B cell (primary cell): Measurements from ENCODE around the gene NCOA3. TPM values are rescaled to one million over a fixed set of nuclear protein-coding genes. Genes with fewer than 3 reads are reported as not detected.
A peak's percentile ranks its signal among the peaks of the same experiment; 100 is the strongest.

ENCODE experiments used
- ATAC-seq: fragments of 200-7000 bp; cut with Tn5 transposase; one replicate; pipeline ENCODE4 v1.10.0; 2021; ENCODE audit warnings: low read depth, mild to moderate bottlenecking, moderate number of reproducible peaks, moderate library complexity
- CTCF ChIA-PET: fragments of 350-600 bp; sonication (Branson Sonifier 250); formaldehyde crosslinking; loops from one replicate; lab custom pipeline; 2021; ENCODE audit warnings: antibody characterized with exemption, inconsistent platforms; lab: Charles Lee
- POLR2A ChIA-PET: fragments of 350-600 bp; sonication (Branson Sonifier 250); formaldehyde crosslinking; loops from one replicate; lab custom pipeline; 2021; ENCODE audit warnings: antibody characterized with exemption; lab: Charles Lee
- DNase-seq: peaks from one replicate; pipeline ENCODE4 v3.0.0; 2013
- H2AFZ ChIP-seq: 2 replicates; pipeline ENCODE4 v1.6.1; 2012; ENCODE audit warnings: mild to moderate bottlenecking, low read depth, low read length; ENCODE audit not compliant: insufficient read depth, poor library complexity, severe bottlenecking
- H3K27ac ChIP-seq, 2 donors: 1 replicate in 1 of 2; 2 replicates in 1 of 2; pipeline ENCODE4 v1.5.1; 2012 to 2013; ENCODE audit warnings: low read length in 2 of 2, mild to moderate bottlenecking in 2 of 2, moderate library complexity in 1 of 2
- H3K27me3 ChIP-seq, 4 experiments: fragments of 200-600 bp in 1 of 4; sonication (generic) in 1 of 4; replicated peaks in 1 of 4; 1 replicate in 2 of 4; 2 replicates in 2 of 4; pipeline versions ENCODE4 v1.6.1 to v1.7.0; 2013 to 2016; ENCODE audit warnings: low read length in 3 of 4, mild to moderate bottlenecking in 2 of 4, mixed read lengths in 1 of 4, moderate library complexity in 1 of 4; ENCODE audit not compliant: insufficient read depth in 4 of 4, control insufficient read depth in 3 of 4; ENCODE audit errors: control extremely low read depth in 1 of 4
- H3K36me3 ChIP-seq, 2 experiments: replicated peaks in 1 of 2; 1 replicate in 1 of 2; 2 replicates in 1 of 2; pipeline versions ENCODE4 v1.6.1 to v1.7.1; 2013; ENCODE audit warnings: low read length in 1 of 2; ENCODE audit not compliant: insufficient read depth in 2 of 2, control insufficient read depth in 1 of 2; ENCODE audit errors: control extremely low read depth in 1 of 2, extremely low read depth in 1 of 2
- H3K4me1 ChIP-seq, 2 donors: fragments of 200-600 bp in 1 of 2; sonication (generic) in 1 of 2; 1 replicate in 1 of 2; 2 replicates in 1 of 2; pipeline versions ENCODE4 v1.5.1 to v1.6.1; 2013 to 2017; ENCODE audit warnings: low read length in 2 of 2; ENCODE audit not compliant: control insufficient read depth in 2 of 2, insufficient read depth in 2 of 2
- H3K4me2 ChIP-seq: replicated peaks from 2 replicates; pipeline ENCODE3; 2012; ENCODE audit warnings: mild to moderate bottlenecking, low read depth, low read length; ENCODE audit not compliant: poor library complexity, severe bottlenecking
- H3K4me3 ChIP-seq, 5 experiments: fragments of 200-600 bp in 1 of 5; sonication (generic) in 1 of 5; 1 replicate in 3 of 5; 2 replicates in 2 of 5; pipeline versions ENCODE4 v1.5.1 to v1.7.0; 2011 to 2016; ENCODE audit warnings: low read length in 4 of 5, mild to moderate bottlenecking in 4 of 5, low read depth in 2 of 5, control low read depth in 1 of 5, moderate library complexity in 1 of 5; ENCODE audit not compliant: insufficient read depth in 1 of 5; ENCODE audit errors: control extremely low read depth in 1 of 5, extremely low read depth in 1 of 5
- H3K79me2 ChIP-seq: fragments of 200-600 bp; sonication (generic); one replicate; pipeline ENCODE4 v1.6.0; 2016; ENCODE audit warnings: low read length; ENCODE audit not compliant: control insufficient read depth, insufficient read depth
- H3K9ac ChIP-seq: fragments of 200-600 bp; sonication (generic); 2 replicates; pipeline ENCODE4 v1.6.1; 2017; ENCODE audit warnings: mild to moderate bottlenecking, low read length, moderate library complexity
- H3K9me3 ChIP-seq, 3 donors: one replicate each; pipeline versions ENCODE4 v1.6.1 to v1.7.1; 2013; ENCODE audit warnings: low read length in 2 of 3; ENCODE audit not compliant: control insufficient read depth in 2 of 3, insufficient read depth in 1 of 3; ENCODE audit errors: control extremely low read depth in 1 of 3
- H4K20me1 ChIP-seq: 2 replicates; pipeline ENCODE4 v1.6.0; 2012; ENCODE audit warnings: mild to moderate bottlenecking, low read length; ENCODE audit not compliant: insufficient read depth, control insufficient read depth, poor library complexity, severe bottlenecking
- H3K27ac Mint-ChIP-seq: one replicate; pipeline ENCODE4 v1.8.0; 2021; ENCODE audit warnings: mixed read lengths
- H3K27me3 Mint-ChIP-seq: one replicate; pipeline ENCODE4 v1.8.0; 2021; ENCODE audit warnings: mixed read lengths
- H3K4me1 Mint-ChIP-seq: one replicate; pipeline ENCODE4 v1.8.0; 2021; ENCODE audit warnings: mixed read lengths
- H3K4me3 Mint-ChIP-seq: one replicate; pipeline ENCODE4 v1.8.0; 2021; ENCODE audit warnings: mixed read lengths
- H3K9me3 Mint-ChIP-seq: one replicate; pipeline ENCODE4 v1.8.0; 2022; ENCODE audit warnings: mixed read lengths; ENCODE audit not compliant: insufficient read depth
- CTCF ChIP-seq: fragments of 200-600 bp; IDR thresholded peaks from one replicate; pipeline ENCODE4 v1.8.0; 2022; ENCODE audit warnings: antibody characterized with exemption, mild to moderate bottlenecking
- EZH2 ChIP-seq: IDR thresholded peaks from 2 replicates; pipeline ENCODE4 v1.6.1; 2012; ENCODE audit warnings: borderline replicate concordance, low read depth, mild to moderate bottlenecking, moderate library complexity, low read length; ENCODE audit not compliant: insufficient read depth, poor library complexity, severe bottlenecking
- WGBS: methylation state at CpG from one replicate; pipeline ENCODE4 v1.1.5; 2013; ENCODE audit warnings: missing lambda C conversion rate; ENCODE audit not compliant: insufficient coverage; 5-methylcytosine and 5-hydroxymethylcytosine counted together
- intact Hi-C: fragments of 100-400 bp; cut with micrococcal nuclease; formaldehyde crosslinking; loops from one replicate; pipeline ENCODE4 v1.10.0; 2022
- polyA plus RNA-seq: library from polyadenylated mRNA; depleted of rRNA; stranded (reverse); fragments of >200 nt; gene quantifications from 2 replicates; pipeline ENCODE4 v1.2.3, GENCODE V29; 2012
- total RNA-seq, 2 donors: library from RNA; stranded (reverse); fragments of 120-200 nt in 1 of 2; gene quantifications; 1 replicate in 1 of 2; 2 replicates in 1 of 2; pipeline versions ENCODE4 v1.2.3 to v1.2.4, GENCODE V29; 2013 to 2022

Gene NCOA3
- total and polyA plus RNA-seq, 2 donors (not counting 1 experiment from before 2014, with no cell fraction given): 54.0 to 309 TPM

GRCh38 chr20:47659904-47660601, 158.4 kb downstream of the NCOA3 start:
- H3K9me3 Mint-ChIP-seq: no peaks in the 10 kb centered on the region
- POLR2A ChIA-PET: no interaction called here
- CTCF ChIA-PET: interaction anchor here (0.7 to 7.6 kb wide), 5 partner anchors 10 to 962 kb away, joined by 3 to 103 read pairs (median 5); no protein-coding TSS in a partner anchor
- Histone ChIP-seq H3K27me3 (no peaks in the 10 kb centered on the region), H3K9ac (no peak overlapping the region), H3K79me2 (no peaks in the 10 kb centered on the region), H3K9me3 (no peaks in the 10 kb centered on the region), H3K4me2 (no peak overlapping the region), H3K4me1 (peaks cover 0 to 7% of the 10 kb centered on the region in 2 donors), H4K20me1 (peaks cover 23% of the 10 kb centered on the region), H3K4me3 (no peak overlapping the region), H3K27ac (peak overlapping the region in 1 of 2 donors; percentile 20), H2AFZ (no peak overlapping the region), H3K36me3 (peaks cover 0 to 69% of the 10 kb centered on the region in 2 experiments)
- DNase-seq: no peak
- ATAC-seq: no peak
- H3K27ac Mint-ChIP-seq: no peak overlapping the region
- intact Hi-C loops: loop anchor here (5.0 kb wide), 1 partner anchor 463 kb away; no protein-coding TSS in a partner anchor
- no peak overlapping the region for H3K4me3 Mint-ChIP-seq
- H3K27me3 Mint-ChIP-seq: no peaks in the 10 kb centered on the region
- WGBS: 86% methylated on average over 4 of the region's 7 CpGs
- H3K4me1 Mint-ChIP-seq: peaks cover 8% of the 10 kb centered on the region
- TF ChIP-seq CTCF: no peak
- TF ChIP-seq EZH2: no peak

- DNase-seq: no peak
- Mint-ChIP-seq H3K27ac (peak overlapping the region; percentile 41), H3K4me3 (no peak overlapping the region), H3K4me1 (peaks cover 8% of the 10 kb centered on the region), H3K9me3 (no peaks in the 10 kb centered on the region), H3K27me3 (no peaks in the 10 kb centered on the region)
- TF ChIP-seq EZH2 (no peak), CTCF (no peak)
- WGBS: 83% methylated on average over 2 of the region's 2 CpGs
- Histone ChIP-seq H3K79me2 (no peaks in the 10 kb centered on the region), H3K27me3 (no peaks in the 10 kb centered on the region), H3K4me3 (no peak overlapping the region), H3K27ac (no peak overlapping the region), H3K36me3 (peaks cover 0 to 64% of the 10 kb centered on the region in 2 experiments), H4K20me1 (peaks cover 23% of the 10 kb centered on the region), H3K9me3 (no peaks in the 10 kb centered on the region), H3K9ac (no peak overlapping the region), H3K4me1 (peaks cover 0 to 7% of the 10 kb centered on the region in 2 donors), H2AFZ (no peak overlapping the region), H3K4me2 (no peak overlapping the region)
- intact Hi-C loops: loop anchor here (5.0 kb wide), 1 partner anchor 463 kb away; no protein-coding TSS in a partner anchor
- ChIA-PET CTCF (interaction anchor here (1.1 to 7.6 kb wide), 4 partner anchors 10 to 962 kb away, joined by 3 to 103 read pairs (median 5); no protein-coding TSS in a partner anchor), POLR2A (no interaction called here)
- no peak for ATAC-seq
Measured at GRCh38 chr20:47660602-47660905, 158.9 kb downstream of the NCOA3 start.
